Sigmoid colon (tissue), 7 donors: Measurements from ENCODE around the gene FGFR2. TPM values are rescaled to one million over a fixed set of nuclear protein-coding genes. Genes with fewer than 3 reads are reported as not detected.
A peak's percentile ranks its signal among the peaks of the same experiment; 100 is the strongest.

Source experiments
- DNase-seq: peaks from one replicate; pipeline ENCODE4 v3.0.0-alpha.2; 2019
- H3K27ac ChIP-seq, 4 donors: fragments of 200-600 bp; sonication (generic); one replicate each; pipeline ENCODE4 v1.5.1; 2016 to 2019; ENCODE audit warnings: mild to moderate bottlenecking in 1 of 4
- H3K27me3 ChIP-seq, 3 donors: fragments of 200-600 bp; sonication (generic); one replicate each; pipeline ENCODE4 v1.5.1; 2019; ENCODE audit warnings: mild to moderate bottlenecking in 1 of 3
- H3K36me3 ChIP-seq, 4 donors: fragments of 200-600 bp; sonication (generic); one replicate each; pipeline ENCODE4 v1.5.1; 2016 to 2019
- H3K4me1 ChIP-seq, 4 donors: fragments of 200-600 bp; sonication (generic); one replicate each; pipeline ENCODE4 v1.5.1; 2017 to 2019
- H3K4me3 ChIP-seq, 4 donors: fragments of 200-600 bp; sonication (generic); one replicate each; pipeline ENCODE4 v1.5.1; 2017 to 2019; ENCODE audit warnings: mild to moderate bottlenecking in 2 of 4, moderate library complexity in 1 of 4
- H3K9me3 ChIP-seq, 4 donors: fragments of 200-600 bp in 3 of 4; sonication (generic) in 3 of 4; one replicate each; pipeline versions ENCODE4 v1.5.1 to v1.6.1; 2013 to 2019
- EP300 ChIP-seq, 4 donors: sonication (generic); formaldehyde crosslinking; IDR thresholded peaks; one replicate each; pipeline ENCODE4 v1.6.1; 2017; ENCODE audit warnings: antibody characterized with exemption in 4 of 4
- POLR2A ChIP-seq, 2 donors: fragments of 450-650 bp; IDR thresholded peaks; one replicate each; pipeline ENCODE4 v1.6.1; 2016; ENCODE audit warnings: antibody characterized with exemption in 2 of 2, mild to moderate bottlenecking in 2 of 2, moderate library complexity in 2 of 2
- POLR2AphosphoS5 ChIP-seq, 4 donors: sonication (generic); formaldehyde crosslinking; IDR thresholded peaks; one replicate each; pipeline ENCODE4 v1.6.1; 2017; ENCODE audit warnings: antibody characterized with exemption in 4 of 4
- WGBS, 2 donors: extraction: QIAGEN DNeasy Blood & Tissue Kit; methylation state at CpG; one replicate each; pipeline ENCODE4 v1.1.7; 2013; 5-methylcytosine and 5-hydroxymethylcytosine counted together
- intact Hi-C: fragments of 100-400 bp; cut with DNase I; formaldehyde crosslinking; loops from one replicate; pipeline ENCODE4 v1.15.1; 2023
- polyA plus RNA-seq, 3 donors: library from polyadenylated mRNA; stranded (reverse); fragments of 200-250 nt; gene quantifications; one replicate each; pipeline ENCODE4 v1.2.3, GENCODE V29; 2013
- total RNA-seq, 4 donors: library from RNA; depleted of rRNA; stranded (reverse); fragments of >200 nt; gene quantifications; one replicate each; pipeline ENCODE4 v1.1.0, GENCODE V29; 2016
- TF ChIP-seq, protein P1 (sequence below), 4 experiments: fragments of 450-650 bp in 3 of 4; fragments of 200-600 bp in 1 of 4; IDR thresholded peaks; one replicate each; pipeline ENCODE4 v1.5.1; 2016 to 2019; ENCODE audit warnings: antibody characterized with exemption in 4 of 4, mild to moderate bottlenecking in 3 of 4, moderate library complexity in 2 of 4
- donor health status: healthy with polysubstance abuse.
- donor health status: Bipolar disorder and iron deficiency.
- donor health status: healthy.

The FGFR2 gene
- total and polyA plus RNA-seq, 7 donors, result 5.1 to 143 (median 71.5) TPM

DNA sequence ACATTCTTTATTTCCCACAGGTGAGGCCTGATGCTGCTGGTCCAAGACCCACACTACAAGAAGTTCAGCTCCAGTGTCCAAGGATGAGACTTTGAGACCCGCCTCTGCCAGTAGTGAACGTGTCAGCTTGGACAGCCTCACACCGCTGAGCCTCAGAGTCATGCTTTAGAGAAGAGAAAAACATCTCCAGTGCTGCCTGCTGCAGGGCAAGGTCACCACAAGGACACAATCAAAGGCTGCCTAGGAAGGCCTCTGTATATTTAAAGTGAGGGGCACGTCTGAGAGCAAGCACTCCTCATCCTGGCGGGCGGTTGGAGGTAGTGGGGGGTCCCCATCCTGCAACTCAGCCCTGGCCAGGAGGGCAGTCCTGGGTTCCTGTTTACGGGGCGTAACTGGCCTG, 19.3 kb downstream of the FGFR2 start:
- no peak for TF ChIP-seq EP300 (IDR thresholded peaks at IDR 0.05)
- TF ChIP-seq POLR2A (IDR thresholded peaks at IDR 0.05), result no peak
- TF ChIP-seq POLR2AphosphoS5 (IDR thresholded peaks at IDR 0.05), result no peak
- TF ChIP-seq, protein P1, sequence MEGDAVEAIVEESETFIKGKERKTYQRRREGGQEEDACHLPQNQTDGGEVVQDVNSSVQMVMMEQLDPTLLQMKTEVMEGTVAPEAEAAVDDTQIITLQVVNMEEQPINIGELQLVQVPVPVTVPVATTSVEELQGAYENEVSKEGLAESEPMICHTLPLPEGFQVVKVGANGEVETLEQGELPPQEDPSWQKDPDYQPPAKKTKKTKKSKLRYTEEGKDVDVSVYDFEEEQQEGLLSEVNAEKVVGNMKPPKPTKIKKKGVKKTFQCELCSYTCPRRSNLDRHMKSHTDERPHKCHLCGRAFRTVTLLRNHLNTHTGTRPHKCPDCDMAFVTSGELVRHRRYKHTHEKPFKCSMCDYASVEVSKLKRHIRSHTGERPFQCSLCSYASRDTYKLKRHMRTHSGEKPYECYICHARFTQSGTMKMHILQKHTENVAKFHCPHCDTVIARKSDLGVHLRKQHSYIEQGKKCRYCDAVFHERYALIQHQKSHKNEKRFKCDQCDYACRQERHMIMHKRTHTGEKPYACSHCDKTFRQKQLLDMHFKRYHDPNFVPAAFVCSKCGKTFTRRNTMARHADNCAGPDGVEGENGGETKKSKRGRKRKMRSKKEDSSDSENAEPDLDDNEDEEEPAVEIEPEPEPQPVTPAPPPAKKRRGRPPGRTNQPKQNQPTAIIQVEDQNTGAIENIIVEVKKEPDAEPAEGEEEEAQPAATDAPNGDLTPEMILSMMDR (IDR thresholded peaks at IDR 0.05), result no peak
- WGBS, 2 donors, result 86 to 94% methylated on average over 8 of the region's 8 CpGs
- Histone ChIP-seq H3K36me3 (no peaks in the 10 kb centered on the region), H3K9me3 (no peaks in the 10 kb centered on the region), H3K4me1 (peaks cover 0 to 85% (median 69%) of the 10 kb centered on the region in 4 donors), H3K4me3 (no peak overlapping the region), H3K27me3 (no peaks in the 10 kb centered on the region), H3K27ac (peak overlapping the region; percentile 69 to 82 (median 75))
- DNase-seq, result no peak
- intact Hi-C loops, result no loop called here

GRCh38 chr10:121578298-121578697, 19.9 kb downstream of the FGFR2 start:
- TF ChIP-seq POLR2A (IDR thresholded peaks at IDR 0.05), result no peak
- TF ChIP-seq EP300 (IDR thresholded peaks at IDR 0.05), result no peak
- TF ChIP-seq POLR2AphosphoS5 (IDR thresholded peaks at IDR 0.05), result no peak
- TF ChIP-seq, protein P1 (IDR thresholded peaks at IDR 0.05), result no peak
- intact Hi-C loops, result no loop called here
- WGBS, 2 donors, result 87 to 90% methylated on average over 9 of the region's 9 CpGs
- Histone ChIP-seq H3K27ac (peak overlapping the region; percentile 69 to 82 (median 75)), H3K36me3 (no peaks in the 10 kb centered on the region), H3K4me1 (peaks cover 0 to 92% (median 75%) of the 10 kb centered on the region in 4 donors), H3K4me3 (no peak overlapping the region), H3K27me3 (no peaks in the 10 kb centered on the region), H3K9me3 (no peaks in the 10 kb centered on the region)
- no peak for DNase-seq

DNA sequence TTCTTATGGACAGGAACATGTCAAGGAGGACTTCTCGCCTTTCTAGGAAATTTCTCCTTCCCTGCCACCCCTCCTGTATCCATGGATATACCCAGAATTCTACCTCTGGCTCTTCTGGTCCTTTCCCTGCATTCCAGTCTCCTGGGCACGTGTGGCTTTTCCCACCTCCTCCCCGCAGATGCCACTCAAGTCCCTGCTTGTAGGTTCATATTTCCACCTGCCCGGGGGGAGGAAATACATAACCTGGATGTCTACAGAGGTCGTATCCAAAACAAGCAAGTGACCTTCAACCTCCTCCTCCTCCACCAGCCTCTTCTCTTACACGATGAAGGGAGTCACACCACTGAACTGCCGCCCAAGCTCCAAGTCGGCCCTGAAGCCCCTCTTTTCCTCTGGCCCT, 20.7 kb downstream of the FGFR2 start:
- H3K9me3 ChIP-seq, result no peaks in the 10 kb centered on the region
- no peak for DNase-seq
- H3K36me3 ChIP-seq, result no peaks in the 10 kb centered on the region
- no peak overlapping the region for H3K4me3 ChIP-seq
- 78% methylated on average over 8 of the region's 8 CpGs for WGBS, 2 donors
- intact Hi-C loops, result no loop called here
- peak overlapping the region; percentile 69 to 82 (median 75) for H3K27ac ChIP-seq
- no peaks in the 10 kb centered on the region for H3K27me3 ChIP-seq
- no peak for TF ChIP-seq EP300 (IDR thresholded peaks at IDR 0.05)
- no peak for TF ChIP-seq POLR2AphosphoS5 (IDR thresholded peaks at IDR 0.05)
- no peak for TF ChIP-seq POLR2A (IDR thresholded peaks at IDR 0.05)
- TF ChIP-seq, protein P1 (IDR thresholded peaks at IDR 0.05), result no peak
- H3K4me1 ChIP-seq, result peaks cover 0 to 92% (median 79%) of the 10 kb centered on the region in 4 donors

DNA sequence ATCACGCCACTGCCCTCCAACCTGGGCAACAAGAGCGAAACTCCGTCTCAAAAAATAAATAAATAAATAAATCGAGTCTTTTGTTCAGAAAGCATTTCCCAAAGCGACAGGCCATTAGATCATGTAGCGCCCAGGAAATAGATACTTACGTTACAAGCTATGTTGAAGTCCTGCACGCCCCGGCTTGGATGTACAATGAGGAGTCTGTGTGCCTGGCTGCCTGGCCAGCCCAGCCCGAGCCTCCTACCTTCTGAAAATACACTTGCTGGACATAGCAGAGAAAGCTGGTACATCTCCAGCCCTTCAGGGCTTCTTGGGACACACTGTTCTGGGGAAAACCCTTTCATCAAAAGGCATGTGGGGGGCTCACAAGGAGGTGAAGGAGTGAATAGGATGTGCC, 22.1 kb downstream of the FGFR2 start:
- no peaks in the 10 kb centered on the region for H3K36me3 ChIP-seq
- H3K4me3 ChIP-seq, result no peak overlapping the region
- H3K9me3 ChIP-seq, result no peaks in the 10 kb centered on the region
- intact Hi-C loops, result no loop called here
- DNase-seq, result no peak
- peak overlapping the region; percentile 64 to 78 (median 74) for H3K27ac ChIP-seq
- TF ChIP-seq POLR2A (IDR thresholded peaks at IDR 0.05) (no peak), EP300 (IDR thresholded peaks at IDR 0.05) (no peak), POLR2AphosphoS5 (IDR thresholded peaks at IDR 0.05) (no peak)
- TF ChIP-seq, protein P1 (IDR thresholded peaks at IDR 0.05), result no peak
- 95 to 97% methylated on average over 10 of the region's 10 CpGs for WGBS, 2 donors
- peaks cover 0 to 93% (median 81%) of the 10 kb centered on the region in 4 donors for H3K4me1 ChIP-seq
- no peaks in the 10 kb centered on the region for H3K27me3 ChIP-seq
